HepG2 (cell line): ENCODE results near the gene GFY. TPM values are rescaled to one million over a fixed set of nuclear protein-coding genes. Genes with fewer than 3 reads are reported as not detected.

Source experiments
- EEA1 ChIP-seq: sonication (generic); formaldehyde crosslinking; IDR thresholded peaks from 2 replicates; pipeline ENCODE4 v1.5.1; 2020; ENCODE audit warnings: mild to moderate bottlenecking, missing genetic modification reagents, borderline replicate concordance
- ERF ChIP-seq: IDR thresholded peaks from 2 replicates; pipeline ENCODE4 v1.6.1; 2018; ENCODE audit warnings: missing biosample characterization, missing genetic modification reagents
- EZH2 ChIP-seq: conservative IDR thresholded peaks from 2 replicates; pipeline ENCODE4 v1.6.1; 2012; ENCODE audit warnings: mild to moderate bottlenecking, low read depth, low read length, moderate library complexity
- GABPB1 ChIP-seq: IDR thresholded peaks from 2 replicates; pipeline ENCODE4 v1.6.1; 2016; ENCODE audit warnings: mild to moderate bottlenecking, missing genetic modification reagents, moderate library complexity, missing compliant biosample characterization
- JUN ChIP-seq: sonication (generic); formaldehyde crosslinking; IDR thresholded peaks from 2 replicates; pipeline ENCODE4 v1.4.0; 2020; ENCODE audit warnings: mild to moderate bottlenecking, missing genetic modification reagents
- KMT2A ChIP-seq: sonication (generic); formaldehyde crosslinking; IDR thresholded peaks from 2 replicates; pipeline ENCODE4 v1.4.0; 2020; ENCODE audit warnings: missing genetic modification reagents
- MIER2 ChIP-seq: IDR thresholded peaks from 2 replicates; pipeline ENCODE4 v1.6.1; 2016; ENCODE audit warnings: missing biosample characterization, missing genetic modification reagents
- NCOA1 ChIP-seq: sonication (generic); formaldehyde crosslinking; IDR thresholded peaks from 2 replicates; pipeline ENCODE4 v1.9.0; 2021; ENCODE audit warnings: missing genetic modification reagents
- NFATC3 ChIP-seq: sonication (generic); formaldehyde crosslinking; IDR thresholded peaks from 2 replicates; pipeline ENCODE4 v1.5.1; 2020; ENCODE audit warnings: mild to moderate bottlenecking, missing genetic modification reagents
- PHB2 ChIP-seq: fragments of 450-650 bp; IDR thresholded peaks from 2 replicates; pipeline ENCODE4 v1.6.1; 2018; ENCODE audit not compliant: partially characterized antibody
- RXRA ChIP-seq: sonication (generic); formaldehyde crosslinking; IDR thresholded peaks from 2 replicates; pipeline ENCODE4 v1.5.1; 2020; ENCODE audit warnings: missing genetic modification reagents
- SIX1 ChIP-seq: sonication (generic); formaldehyde crosslinking; IDR thresholded peaks from 2 replicates; pipeline ENCODE4 v1.4.0; 2020; ENCODE audit warnings: missing genetic modification reagents, borderline replicate concordance
- SP1 ChIP-seq, 2 experiments: fragments of 450-650 bp in 1 of 2; sonication (generic) in 1 of 2; formaldehyde crosslinking in 1 of 2; IDR thresholded peaks; 2 replicates each; pipeline versions ENCODE4 v1.4.0 to v1.6.1; 2016 to 2020; ENCODE audit warnings: missing genetic modification reagents in 1 of 2
- ZNF3 ChIP-seq: IDR thresholded peaks from 2 replicates; pipeline ENCODE4 v1.7.0; 2017; ENCODE audit warnings: inconsistent platforms
- ZNF589 ChIP-seq: sonication (generic); formaldehyde crosslinking; conservative IDR thresholded peaks from 2 replicates; pipeline ENCODE4 v1.8.0; 2022; ENCODE audit warnings: mild to moderate bottlenecking, moderate library complexity, missing genetic modification reagents
- ZNF616 ChIP-seq: sonication (generic); formaldehyde crosslinking; IDR thresholded peaks from 2 replicates; pipeline ENCODE4 v1.5.0; 2020; ENCODE audit warnings: low read depth, mild to moderate bottlenecking, missing genetic modification reagents
- ZNF773 ChIP-seq: sonication (generic); formaldehyde crosslinking; IDR thresholded peaks from 2 replicates; pipeline ENCODE4 v1.4.0; 2020; ENCODE audit warnings: missing genetic modification reagents, borderline replicate concordance
- ZSCAN25 ChIP-seq: sonication (generic); formaldehyde crosslinking; IDR thresholded peaks from 2 replicates; pipeline ENCODE4 v1.8.0; 2022; ENCODE audit warnings: mild to moderate bottlenecking, missing genetic modification reagents
- polyA plus RNA-seq, 8 experiments: library from polyadenylated mRNA; depleted of rRNA in 3 of 8; stranded (reverse) in 7 of 8; unstranded in 1 of 8; fragments of >200 nt; fragmentation: Illumina TruSeq in 4 of 8; extraction: Trizol in 4 of 8; gene quantifications; 2 replicates each; pipeline versions ENCODE4 v1.2.1 to v1.2.3, GENCODE V29; 2011 to 2016; ENCODE audit warnings: low read depth in 4 of 8, missing spikeins in 1 of 8, mixed read lengths in 1 of 8; ENCODE audit not compliant: insufficient read depth in 1 of 8
- total RNA-seq, 5 experiments: library from RNA; depleted of rRNA; stranded (reverse); fragments of >200 nt; fragmentation: Illumina TruSeq; extraction: Trizol; gene quantifications; 2 replicates each; pipeline ENCODE4 v1.2.3, GENCODE V29; 2016; ENCODE audit warnings: low read depth in 1 of 5
- TF ChIP-seq, protein P1 (sequence below): sonication (generic); formaldehyde crosslinking; conservative IDR thresholded peaks from 2 replicates; pipeline ENCODE4 v1.8.1; 2023; ENCODE audit warnings: missing genetic modification reagents
- TF ChIP-seq, protein P2 (sequence below): sonication (generic); formaldehyde crosslinking; IDR thresholded peaks from 2 replicates; pipeline ENCODE4 v1.5.1; 2020; ENCODE audit warnings: mild to moderate bottlenecking, moderate library complexity, missing genetic modification reagents
- TF ChIP-seq, protein P3 (sequence below): sonication (generic); formaldehyde crosslinking; IDR thresholded peaks from 2 replicates; pipeline ENCODE4 v1.4.0; 2020; ENCODE audit warnings: missing genetic modification reagents, low read depth, mild to moderate bottlenecking, borderline replicate concordance
- TF ChIP-seq, protein P4 (sequence below): sonication (generic); formaldehyde crosslinking; IDR thresholded peaks from 2 replicates; pipeline ENCODE4 v1.8.1; 2022; ENCODE audit warnings: mild to moderate bottlenecking, missing genetic modification reagents
- TF ChIP-seq, protein P5 (sequence below): sonication (generic); formaldehyde crosslinking; IDR thresholded peaks from 2 replicates; pipeline ENCODE4 v1.4.0; 2020; ENCODE audit warnings: missing genetic modification reagents, borderline replicate concordance

GFY gene
- total and polyA plus RNA-seq, 2 of the 13 experiments (the other 11 are each of a cell fraction or from before 2014, with no cell fraction given): not detected

DNA sequence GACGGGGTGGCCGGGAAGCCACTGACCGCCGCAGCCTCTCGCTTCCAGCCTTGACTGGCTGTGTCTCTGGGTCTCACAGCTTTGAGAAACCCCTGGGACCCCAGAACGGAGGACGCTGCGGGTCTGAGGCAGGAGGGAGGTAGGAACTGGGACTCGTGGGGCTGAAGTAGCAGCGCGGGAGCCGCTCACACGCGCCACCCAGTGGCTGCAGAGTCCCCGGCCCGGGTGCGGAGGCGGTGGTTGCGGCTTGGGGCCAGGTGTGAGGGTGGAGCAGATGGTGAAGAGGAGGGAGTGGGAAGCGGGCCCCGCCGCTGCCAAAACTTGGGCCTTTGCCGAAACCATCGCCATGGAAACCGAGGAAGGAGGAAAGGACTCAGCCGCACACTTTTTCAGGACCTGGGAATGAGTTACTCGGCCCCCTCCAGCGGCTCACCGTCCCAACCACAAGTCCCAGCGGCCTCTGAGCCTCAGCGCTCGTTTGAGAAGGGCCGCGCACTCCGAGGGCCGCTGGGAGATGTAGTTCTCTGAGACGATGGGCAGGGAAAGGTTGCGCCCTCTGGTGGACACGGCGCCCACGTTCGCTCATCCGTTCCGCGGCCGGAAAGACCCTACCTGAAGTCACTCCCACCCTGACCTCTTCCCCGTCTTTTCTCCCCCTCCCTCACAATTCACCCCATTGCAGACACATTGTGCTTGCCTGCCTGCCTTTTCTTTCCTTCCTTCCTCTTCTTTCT, 18.3 kb downstream of the GFY start (continued):
- TF ChIP-seq KMT2A (CRISPR knock-in tag) (no peak), EEA1 (CRISPR knock-in tag) (0 out of 2 replicates have a peak, but pooled peaks have one; percentile 56), ZNF616 (no peak), MIER2 (CRISPR knock-in tag) (no peak), JUN (CRISPR knock-in tag) (no peak), RXRA (CRISPR knock-in tag) (peak; percentile 66; the same call in 1 of the 2 replicates), ERF (no peak; the same call in 1 of the 2 replicates), EZH2 (no peak), ZNF773 (no peak), NCOA1 (no peak), ZSCAN25 (peak; percentile 54; the same call in 1 of the 2 replicates), SP1 (IDR thresholded peaks at IDR 0.05) (no peak), SP1 (CRISPR knock-in tag; IDR thresholded peaks at IDR 0.05) (peak; percentile 43; the same call in 1 of the 2 replicates), NFATC3 (CRISPR knock-in tag) (0 out of 2 replicates have a peak, but pooled peaks have one; percentile 57), SIX1 (CRISPR knock-in tag) (no peak), ZNF589 (no peak), GABPB1 (CRISPR knock-in tag) (peak; percentile 88), ZNF3 (no peak), PHB2 (no peak)
- TF ChIP-seq, protein P1, sequence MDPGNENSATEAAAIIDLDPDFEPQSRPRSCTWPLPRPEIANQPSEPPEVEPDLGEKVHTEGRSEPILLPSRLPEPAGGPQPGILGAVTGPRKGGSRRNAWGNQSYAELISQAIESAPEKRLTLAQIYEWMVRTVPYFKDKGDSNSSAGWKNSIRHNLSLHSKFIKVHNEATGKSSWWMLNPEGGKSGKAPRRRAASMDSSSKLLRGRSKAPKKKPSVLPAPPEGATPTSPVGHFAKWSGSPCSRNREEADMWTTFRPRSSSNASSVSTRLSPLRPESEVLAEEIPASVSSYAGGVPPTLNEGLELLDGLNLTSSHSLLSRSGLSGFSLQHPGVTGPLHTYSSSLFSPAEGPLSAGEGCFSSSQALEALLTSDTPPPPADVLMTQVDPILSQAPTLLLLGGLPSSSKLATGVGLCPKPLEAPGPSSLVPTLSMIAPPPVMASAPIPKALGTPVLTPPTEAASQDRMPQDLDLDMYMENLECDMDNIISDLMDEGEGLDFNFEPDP: no peak
- TF ChIP-seq, protein P2, sequence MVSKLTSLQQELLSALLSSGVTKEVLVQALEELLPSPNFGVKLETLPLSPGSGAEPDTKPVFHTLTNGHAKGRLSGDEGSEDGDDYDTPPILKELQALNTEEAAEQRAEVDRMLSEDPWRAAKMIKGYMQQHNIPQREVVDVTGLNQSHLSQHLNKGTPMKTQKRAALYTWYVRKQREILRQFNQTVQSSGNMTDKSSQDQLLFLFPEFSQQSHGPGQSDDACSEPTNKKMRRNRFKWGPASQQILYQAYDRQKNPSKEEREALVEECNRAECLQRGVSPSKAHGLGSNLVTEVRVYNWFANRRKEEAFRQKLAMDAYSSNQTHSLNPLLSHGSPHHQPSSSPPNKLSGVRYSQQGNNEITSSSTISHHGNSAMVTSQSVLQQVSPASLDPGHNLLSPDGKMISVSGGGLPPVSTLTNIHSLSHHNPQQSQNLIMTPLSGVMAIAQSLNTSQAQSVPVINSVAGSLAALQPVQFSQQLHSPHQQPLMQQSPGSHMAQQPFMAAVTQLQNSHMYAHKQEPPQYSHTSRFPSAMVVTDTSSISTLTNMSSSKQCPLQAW (CRISPR knock-in tag): no peak
- TF ChIP-seq, protein P3, sequence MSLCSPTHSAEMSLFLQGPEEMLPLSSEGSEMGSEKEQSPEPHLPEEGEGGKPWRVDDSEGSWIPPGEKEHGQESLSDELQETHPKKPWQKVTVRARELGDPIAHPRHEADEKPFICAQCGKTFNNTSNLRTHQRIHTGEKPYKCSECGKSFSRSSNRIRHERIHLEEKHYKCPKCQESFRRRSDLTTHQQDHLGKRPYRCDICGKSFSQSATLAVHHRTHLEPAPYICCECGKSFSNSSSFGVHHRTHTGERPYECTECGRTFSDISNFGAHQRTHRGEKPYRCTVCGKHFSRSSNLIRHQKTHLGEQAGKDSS (CRISPR knock-in tag): peak; percentile 80; the same call in 1 of the 2 replicates
- TF ChIP-seq, protein P4, sequence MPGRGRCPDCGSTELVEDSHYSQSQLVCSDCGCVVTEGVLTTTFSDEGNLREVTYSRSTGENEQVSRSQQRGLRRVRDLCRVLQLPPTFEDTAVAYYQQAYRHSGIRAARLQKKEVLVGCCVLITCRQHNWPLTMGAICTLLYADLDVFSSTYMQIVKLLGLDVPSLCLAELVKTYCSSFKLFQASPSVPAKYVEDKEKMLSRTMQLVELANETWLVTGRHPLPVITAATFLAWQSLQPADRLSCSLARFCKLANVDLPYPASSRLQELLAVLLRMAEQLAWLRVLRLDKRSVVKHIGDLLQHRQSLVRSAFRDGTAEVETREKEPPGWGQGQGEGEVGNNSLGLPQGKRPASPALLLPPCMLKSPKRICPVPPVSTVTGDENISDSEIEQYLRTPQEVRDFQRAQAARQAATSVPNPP: no peak
- TF ChIP-seq, protein P5, sequence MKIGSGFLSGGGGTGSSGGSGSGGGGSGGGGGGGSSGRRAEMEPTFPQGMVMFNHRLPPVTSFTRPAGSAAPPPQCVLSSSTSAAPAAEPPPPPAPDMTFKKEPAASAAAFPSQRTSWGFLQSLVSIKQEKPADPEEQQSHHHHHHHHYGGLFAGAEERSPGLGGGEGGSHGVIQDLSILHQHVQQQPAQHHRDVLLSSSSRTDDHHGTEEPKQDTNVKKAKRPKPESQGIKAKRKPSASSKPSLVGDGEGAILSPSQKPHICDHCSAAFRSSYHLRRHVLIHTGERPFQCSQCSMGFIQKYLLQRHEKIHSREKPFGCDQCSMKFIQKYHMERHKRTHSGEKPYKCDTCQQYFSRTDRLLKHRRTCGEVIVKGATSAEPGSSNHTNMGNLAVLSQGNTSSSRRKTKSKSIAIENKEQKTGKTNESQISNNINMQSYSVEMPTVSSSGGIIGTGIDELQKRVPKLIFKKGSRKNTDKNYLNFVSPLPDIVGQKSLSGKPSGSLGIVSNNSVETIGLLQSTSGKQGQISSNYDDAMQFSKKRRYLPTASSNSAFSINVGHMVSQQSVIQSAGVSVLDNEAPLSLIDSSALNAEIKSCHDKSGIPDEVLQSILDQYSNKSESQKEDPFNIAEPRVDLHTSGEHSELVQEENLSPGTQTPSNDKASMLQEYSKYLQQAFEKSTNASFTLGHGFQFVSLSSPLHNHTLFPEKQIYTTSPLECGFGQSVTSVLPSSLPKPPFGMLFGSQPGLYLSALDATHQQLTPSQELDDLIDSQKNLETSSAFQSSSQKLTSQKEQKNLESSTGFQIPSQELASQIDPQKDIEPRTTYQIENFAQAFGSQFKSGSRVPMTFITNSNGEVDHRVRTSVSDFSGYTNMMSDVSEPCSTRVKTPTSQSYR (CRISPR knock-in tag): no peak
